ENCODE data around the gene PDXDC1.
"Not testable (repeated sequence)": the region's sequence is repeated elsewhere in the genome, so short reads cannot be mapped to it uniquely, and the experiment has no call there.

The PDXDC1 gene

GRCh38 chr16:14974656-14975417 lies at the start of gene PDXDC1:
Gene PDXDC1 (plus strand): TSS chr16:14975026. CDS start chr16:14975200, 174 bp downstream.
- peak; percentile 99 for DNase-seq

- not testable (repeated sequence) for DNase-seq
Measured at GRCh38 chr16:14928064-14928714, 46.6 kb upstream of the PDXDC1 start.

GRCh38 chr16:14929176-14929575 lies 45.6 kb upstream of the PDXDC1 start:
- not testable (repeated sequence) for DNase-seq

- not testable (repeated sequence) for DNase-seq
Measured at GRCh38 chr16:14930246-14930645, 44.6 kb upstream of the PDXDC1 start.

GRCh38 chr16:14930971-14931370 lies 43.9 kb upstream of the PDXDC1 start:
- not testable (repeated sequence) for DNase-seq

GRCh38 chr16:14932581-14933375 lies 42.0 kb upstream of the PDXDC1 start:
- not testable (repeated sequence) for DNase-seq

- DNase-seq, result not testable (repeated sequence)
Measured at GRCh38 chr16:14937143-14937542, 37.7 kb upstream of the PDXDC1 start, which contains the start of gene NPIPA1. Gene NPIPA1 (plus strand): TSS chr16:14937443. CDS start chr16:14937443, 0 bp downstream.

GRCh38 chr16:14937994-14938393 lies 36.8 kb upstream of the PDXDC1 start:
- not testable (repeated sequence) for DNase-seq

GRCh38 chr16:14942686-14943085 lies 32.1 kb upstream of the PDXDC1 start:
- DNase-seq, result not testable (repeated sequence)

- no peak for DNase-seq
Measured at GRCh38 chr16:14955546-14956231, 19.1 kb upstream of the PDXDC1 start.

- no peak for DNase-seq
Measured at GRCh38 chr16:14957576-14958322, 17.1 kb upstream of the PDXDC1 start.

- DNase-seq, result no peak
Measured at GRCh38 chr16:14958323-14958600, 16.6 kb upstream of the PDXDC1 start.

GRCh38 chr16:14958970-14959369 lies 15.9 kb upstream of the PDXDC1 start:
- DNase-seq, result peak; percentile 89

- DNase-seq, result no peak
Measured at GRCh38 chr16:14961405-14962186, 13.2 kb upstream of the PDXDC1 start.

- DNase-seq, result no peak
Measured at GRCh38 chr16:14963281-14964173, 11.3 kb upstream of the PDXDC1 start.

GRCh38 chr16:14965328-14965727 lies 9.5 kb upstream of the PDXDC1 start:
- no peak for DNase-seq

- DNase-seq, result not testable (repeated sequence)
Measured at GRCh38 chr16:14969795-14970194, 5.0 kb upstream of the PDXDC1 start.

- DNase-seq, result not testable (repeated sequence)
Measured at GRCh38 chr16:14971621-14972228, 3.1 kb upstream of the PDXDC1 start.

- DNase-seq, result peak; percentile 50
Measured at GRCh38 chr16:14973785-14974322, 972 bp upstream of the PDXDC1 start.

GRCh38 chr16:14974331-14974655 lies 533 bp upstream of the PDXDC1 start:
- not testable (repeated sequence) for DNase-seq

Data from NCI-H69 (cell line).